GM23338 (cell line): Measurements from ENCODE around the gene CEP68. TPM values are rescaled to one million over a fixed set of nuclear protein-coding genes. Genes with fewer than 3 reads are reported as not detected.
A peak's percentile ranks its signal among the peaks of the same experiment; 100 is the strongest.

ENCODE experiments used
- ATAC-seq: fragments of 200-7000 bp; cut with Tn5 transposase; 3 replicates; pipeline ENCODE4 v1.9.1; 2020
- DNase-seq: peaks from one replicate; pipeline ENCODE4 v3.0.0-alpha.2; 2015; ENCODE audit warnings: low spot score
- H2AFZ ChIP-seq: fragments of 200-600 bp; sonication (generic); 2 replicates; pipeline ENCODE4 v1.8.0; 2016; ENCODE audit warnings: antibody characterized with exemption, mild to moderate bottlenecking, moderate library complexity
- H3F3A ChIP-seq: fragments of 200-600 bp; sonication (generic); replicated peaks from 2 replicates; pipeline ENCODE4 v1.8.0; 2017; ENCODE audit warnings: antibody characterized with exemption, mixed run types, low read depth
- H3K27ac ChIP-seq: fragments of 200-600 bp; sonication (generic); 2 replicates; pipeline ENCODE4 v1.6.1; 2016; ENCODE audit warnings: low read depth
- H3K27me3 ChIP-seq: fragments of 200-600 bp; sonication (generic); 2 replicates; pipeline ENCODE4 v1.8.0; 2016; ENCODE audit warnings: mild to moderate bottlenecking, mixed run types, moderate library complexity; ENCODE audit not compliant: insufficient read depth
- H3K36me3 ChIP-seq: fragments of 200-600 bp; sonication (generic); 2 replicates; pipeline ENCODE4 v1.8.0; 2016; ENCODE audit warnings: mild to moderate bottlenecking; ENCODE audit not compliant: insufficient read depth
- H3K4me1 ChIP-seq: fragments of 200-600 bp; sonication (generic); 2 replicates; pipeline ENCODE4 v1.8.0; 2016; ENCODE audit warnings: mild to moderate bottlenecking, moderate library complexity; ENCODE audit not compliant: insufficient read depth
- H3K4me2 ChIP-seq: fragments of 200-600 bp; sonication (generic); 2 replicates; pipeline ENCODE4 v1.7.1; 2017; ENCODE audit warnings: mixed run types
- H3K4me3 ChIP-seq: fragments of 200-600 bp; sonication (generic); 2 replicates; pipeline ENCODE4 v1.6.1; 2016; ENCODE audit warnings: mixed run types
- H3K79me2 ChIP-seq: fragments of 200-600 bp; sonication (generic); replicated peaks from 2 replicates; pipeline ENCODE4 v1.8.0; 2017; ENCODE audit warnings: mild to moderate bottlenecking; ENCODE audit not compliant: insufficient read depth
- H3K9me2 ChIP-seq: fragments of 200-600 bp; sonication (generic); 2 replicates; pipeline ENCODE4 v1.8.0; 2017; ENCODE audit not compliant: insufficient read depth
- H4K20me1 ChIP-seq: fragments of 200-600 bp; sonication (generic); replicated peaks from 2 replicates; pipeline ENCODE4 v1.8.0; 2017; ENCODE audit warnings: mild to moderate bottlenecking; ENCODE audit not compliant: insufficient read depth
- H3K27ac Mint-ChIP-seq: 2 replicates; pipeline ENCODE4 v1.8.0; 2020; ENCODE audit warnings: inconsistent platforms, mild to moderate bottlenecking, moderate library complexity, mixed read lengths
- H3K27me3 Mint-ChIP-seq: 3 replicates; pipeline ENCODE4 v1.8.0; 2022; ENCODE audit warnings: low read depth, mild to moderate bottlenecking, moderate library complexity, mixed read lengths, inconsistent platforms; ENCODE audit not compliant: insufficient read depth, poor library complexity
- H3K36me3 Mint-ChIP-seq: 3 replicates; pipeline ENCODE4 v1.8.0; 2021; ENCODE audit warnings: low read depth, mild to moderate bottlenecking, inconsistent platforms, moderate library complexity, mixed read lengths
- H3K4me1 Mint-ChIP-seq: 3 replicates; pipeline ENCODE4 v1.8.0; 2020; ENCODE audit warnings: mild to moderate bottlenecking, inconsistent platforms, mixed read lengths
- H3K4me3 Mint-ChIP-seq: 3 replicates; pipeline ENCODE4 v1.8.0; 2021; ENCODE audit warnings: moderate library complexity, mild to moderate bottlenecking, inconsistent platforms, mixed read lengths
- H3K9me3 Mint-ChIP-seq: 3 replicates; pipeline ENCODE4 v1.8.0; 2020; ENCODE audit warnings: moderate library complexity, mild to moderate bottlenecking, inconsistent platforms, mixed read lengths
- CREB1 ChIP-seq: fragments of 250-450 bp; sonication (Bioruptor Pico); IDR thresholded peaks from 2 replicates; pipeline ENCODE4 v1.5.0; 2020; ENCODE audit warnings: low read depth, mild to moderate bottlenecking, moderate library complexity
- CTCF ChIP-seq, 2 experiments: fragments of 200-600 bp in 1 of 2; sonication (generic) in 1 of 2; conservative IDR thresholded peaks; 2 replicates each; pipeline versions ENCODE4 v1.5.1 to v1.6.1; 2016 to 2017; ENCODE audit warnings: antibody characterized with exemption in 2 of 2, low read depth in 2 of 2, mild to moderate bottlenecking in 2 of 2, moderate library complexity in 1 of 2
- EZH2 ChIP-seq: fragments of 200-600 bp; sonication (generic); IDR thresholded peaks from one replicate; pipeline ENCODE4 v1.8.0; 2017; ENCODE audit warnings: antibody characterized with exemption, mild to moderate bottlenecking, low read depth; ENCODE audit not compliant: unreplicated experiment
- EZH2phosphoT487 ChIP-seq: fragments of 200-600 bp; sonication (generic); IDR thresholded peaks from one replicate; pipeline ENCODE4 v1.8.1; 2018; ENCODE audit warnings: antibody characterized with exemption; ENCODE audit not compliant: unreplicated experiment
- NANOG ChIP-seq: IDR thresholded peaks from 2 replicates; pipeline ENCODE4 v1.6.1; 2016; ENCODE audit warnings: antibody characterized with exemption, borderline replicate concordance
- POLR2AphosphoS5 ChIP-seq: IDR thresholded peaks from 2 replicates; pipeline ENCODE4 v1.6.1; 2016; ENCODE audit warnings: antibody characterized with exemption, low read depth
- STAT1 ChIP-seq: IDR thresholded peaks from one replicate; pipeline ENCODE4 v1.6.1; 2016; ENCODE audit warnings: antibody characterized with exemption; ENCODE audit not compliant: unreplicated experiment
- polyA plus RNA-seq: library from polyadenylated mRNA; unstranded; fragments of >200 nt; fragmentation: Nextera tagmentation; extraction: Ambion mirVana; gene quantifications from 2 replicates; pipeline ENCODE4 v1.2.1, GENCODE V29; 2016
- total RNA-seq: library from RNA; depleted of rRNA; stranded (reverse); fragments of >200 nt; shearing (Covaris generic); gene quantifications from 2 replicates; pipeline ENCODE4 v1.2.3, GENCODE V29; 2014
- TF ChIP-seq, protein P1 (sequence below): IDR thresholded peaks from 2 replicates; pipeline ENCODE4 v1.6.1; 2016; ENCODE audit warnings: antibody characterized with exemption
- TF ChIP-seq, protein P2 (sequence below): fragments of 250-450 bp; sonication (Bioruptor Pico); IDR thresholded peaks from 2 replicates; pipeline ENCODE4 v1.5.0; 2020; ENCODE audit warnings: mild to moderate bottlenecking, moderate library complexity

The CEP68 gene
- total and polyA plus RNA-seq, 2 experiments from 2014 or later: 13.0 to 24.4 TPM

- TF ChIP-seq, protein P1, sequence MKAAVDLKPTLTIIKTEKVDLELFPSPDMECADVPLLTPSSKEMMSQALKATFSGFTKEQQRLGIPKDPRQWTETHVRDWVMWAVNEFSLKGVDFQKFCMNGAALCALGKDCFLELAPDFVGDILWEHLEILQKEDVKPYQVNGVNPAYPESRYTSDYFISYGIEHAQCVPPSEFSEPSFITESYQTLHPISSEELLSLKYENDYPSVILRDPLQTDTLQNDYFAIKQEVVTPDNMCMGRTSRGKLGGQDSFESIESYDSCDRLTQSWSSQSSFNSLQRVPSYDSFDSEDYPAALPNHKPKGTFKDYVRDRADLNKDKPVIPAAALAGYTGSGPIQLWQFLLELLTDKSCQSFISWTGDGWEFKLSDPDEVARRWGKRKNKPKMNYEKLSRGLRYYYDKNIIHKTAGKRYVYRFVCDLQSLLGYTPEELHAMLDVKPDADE: no peak
- no peak for TF ChIP-seq EZH2
- no peak for TF ChIP-seq STAT1
- TF ChIP-seq EZH2phosphoT487: no peak
- no peak for TF ChIP-seq POLR2AphosphoS5
- TF ChIP-seq NANOG: no peak
Observed at GRCh38 chr2:65050931-65051330, 5.3 kb upstream of the CEP68 start (continued).

DNA sequence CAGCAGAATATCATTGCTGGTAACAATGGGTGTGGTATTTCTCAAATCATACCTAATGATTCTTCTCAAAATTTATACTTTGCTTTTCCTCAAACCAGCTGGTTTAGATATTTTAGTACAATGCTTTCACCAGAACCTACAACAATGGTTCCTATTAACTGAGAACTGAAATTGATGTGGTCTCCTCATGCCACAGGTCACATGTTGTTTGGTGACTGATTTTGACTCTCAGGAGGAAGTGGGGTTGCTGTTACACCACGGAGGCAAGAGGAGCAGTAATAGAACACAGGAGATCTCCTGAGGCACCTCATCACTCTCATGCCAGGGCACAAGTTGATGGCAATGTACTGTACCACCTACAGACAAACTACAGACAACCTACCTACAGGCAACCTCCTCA lies 3.0 kb upstream of the CEP68 start:
- H4K20me1 ChIP-seq: peaks cover 10% of the 10 kb centered on the region
- peaks cover 8% of the 10 kb centered on the region; the same call in 1 of the 2 replicates for H3K36me3 ChIP-seq
- peaks cover 24% of the 10 kb centered on the region for H3K4me1 ChIP-seq
- Mint-ChIP-seq H3K4me3 (no peak overlapping the region), H3K27ac (no peak overlapping the region), H3K36me3 (peaks cover 45% of the 10 kb centered on the region), H3K27me3 (peaks cover 11% of the 10 kb centered on the region), H3K4me1 (peaks cover 34% of the 10 kb centered on the region), H3K9me3 (peaks cover 12% of the 10 kb centered on the region)
- no peak overlapping the region for H3K27ac ChIP-seq
- H3K4me3 ChIP-seq: no peak overlapping the region
- H3K9me2 ChIP-seq: no peaks in the 10 kb centered on the region
- no peaks in the 10 kb centered on the region for H3F3A ChIP-seq
- TF ChIP-seq EZH2phosphoT487 (no peak), POLR2AphosphoS5 (no peak)
- no peaks in the 10 kb centered on the region for H3K27me3 ChIP-seq
- H3K79me2 ChIP-seq: peaks cover 24% of the 10 kb centered on the region
- DNase-seq (no peak), ATAC-seq (no peak)
- H2AFZ ChIP-seq: no peak overlapping the region
- H3K4me2 ChIP-seq: no peak overlapping the region

- peaks cover 40% of the 10 kb centered on the region for H3K79me2 ChIP-seq
- peak overlapping the region; percentile 92 for H3K4me3 Mint-ChIP-seq
- 0 out of 2 replicates have a peak, but pooled peaks cover 6% of the 10 kb centered on the region for H3K36me3 ChIP-seq
- H3K27ac Mint-ChIP-seq: no peak overlapping the region
- no peaks in the 10 kb centered on the region for H3F3A ChIP-seq
- peaks cover 32% of the 10 kb centered on the region for H3K36me3 Mint-ChIP-seq
- no peaks in the 10 kb centered on the region for H3K9me2 ChIP-seq
- H4K20me1 ChIP-seq: peaks cover 10% of the 10 kb centered on the region
- no peak overlapping the region for H2AFZ ChIP-seq
- TF ChIP-seq, protein P2, sequence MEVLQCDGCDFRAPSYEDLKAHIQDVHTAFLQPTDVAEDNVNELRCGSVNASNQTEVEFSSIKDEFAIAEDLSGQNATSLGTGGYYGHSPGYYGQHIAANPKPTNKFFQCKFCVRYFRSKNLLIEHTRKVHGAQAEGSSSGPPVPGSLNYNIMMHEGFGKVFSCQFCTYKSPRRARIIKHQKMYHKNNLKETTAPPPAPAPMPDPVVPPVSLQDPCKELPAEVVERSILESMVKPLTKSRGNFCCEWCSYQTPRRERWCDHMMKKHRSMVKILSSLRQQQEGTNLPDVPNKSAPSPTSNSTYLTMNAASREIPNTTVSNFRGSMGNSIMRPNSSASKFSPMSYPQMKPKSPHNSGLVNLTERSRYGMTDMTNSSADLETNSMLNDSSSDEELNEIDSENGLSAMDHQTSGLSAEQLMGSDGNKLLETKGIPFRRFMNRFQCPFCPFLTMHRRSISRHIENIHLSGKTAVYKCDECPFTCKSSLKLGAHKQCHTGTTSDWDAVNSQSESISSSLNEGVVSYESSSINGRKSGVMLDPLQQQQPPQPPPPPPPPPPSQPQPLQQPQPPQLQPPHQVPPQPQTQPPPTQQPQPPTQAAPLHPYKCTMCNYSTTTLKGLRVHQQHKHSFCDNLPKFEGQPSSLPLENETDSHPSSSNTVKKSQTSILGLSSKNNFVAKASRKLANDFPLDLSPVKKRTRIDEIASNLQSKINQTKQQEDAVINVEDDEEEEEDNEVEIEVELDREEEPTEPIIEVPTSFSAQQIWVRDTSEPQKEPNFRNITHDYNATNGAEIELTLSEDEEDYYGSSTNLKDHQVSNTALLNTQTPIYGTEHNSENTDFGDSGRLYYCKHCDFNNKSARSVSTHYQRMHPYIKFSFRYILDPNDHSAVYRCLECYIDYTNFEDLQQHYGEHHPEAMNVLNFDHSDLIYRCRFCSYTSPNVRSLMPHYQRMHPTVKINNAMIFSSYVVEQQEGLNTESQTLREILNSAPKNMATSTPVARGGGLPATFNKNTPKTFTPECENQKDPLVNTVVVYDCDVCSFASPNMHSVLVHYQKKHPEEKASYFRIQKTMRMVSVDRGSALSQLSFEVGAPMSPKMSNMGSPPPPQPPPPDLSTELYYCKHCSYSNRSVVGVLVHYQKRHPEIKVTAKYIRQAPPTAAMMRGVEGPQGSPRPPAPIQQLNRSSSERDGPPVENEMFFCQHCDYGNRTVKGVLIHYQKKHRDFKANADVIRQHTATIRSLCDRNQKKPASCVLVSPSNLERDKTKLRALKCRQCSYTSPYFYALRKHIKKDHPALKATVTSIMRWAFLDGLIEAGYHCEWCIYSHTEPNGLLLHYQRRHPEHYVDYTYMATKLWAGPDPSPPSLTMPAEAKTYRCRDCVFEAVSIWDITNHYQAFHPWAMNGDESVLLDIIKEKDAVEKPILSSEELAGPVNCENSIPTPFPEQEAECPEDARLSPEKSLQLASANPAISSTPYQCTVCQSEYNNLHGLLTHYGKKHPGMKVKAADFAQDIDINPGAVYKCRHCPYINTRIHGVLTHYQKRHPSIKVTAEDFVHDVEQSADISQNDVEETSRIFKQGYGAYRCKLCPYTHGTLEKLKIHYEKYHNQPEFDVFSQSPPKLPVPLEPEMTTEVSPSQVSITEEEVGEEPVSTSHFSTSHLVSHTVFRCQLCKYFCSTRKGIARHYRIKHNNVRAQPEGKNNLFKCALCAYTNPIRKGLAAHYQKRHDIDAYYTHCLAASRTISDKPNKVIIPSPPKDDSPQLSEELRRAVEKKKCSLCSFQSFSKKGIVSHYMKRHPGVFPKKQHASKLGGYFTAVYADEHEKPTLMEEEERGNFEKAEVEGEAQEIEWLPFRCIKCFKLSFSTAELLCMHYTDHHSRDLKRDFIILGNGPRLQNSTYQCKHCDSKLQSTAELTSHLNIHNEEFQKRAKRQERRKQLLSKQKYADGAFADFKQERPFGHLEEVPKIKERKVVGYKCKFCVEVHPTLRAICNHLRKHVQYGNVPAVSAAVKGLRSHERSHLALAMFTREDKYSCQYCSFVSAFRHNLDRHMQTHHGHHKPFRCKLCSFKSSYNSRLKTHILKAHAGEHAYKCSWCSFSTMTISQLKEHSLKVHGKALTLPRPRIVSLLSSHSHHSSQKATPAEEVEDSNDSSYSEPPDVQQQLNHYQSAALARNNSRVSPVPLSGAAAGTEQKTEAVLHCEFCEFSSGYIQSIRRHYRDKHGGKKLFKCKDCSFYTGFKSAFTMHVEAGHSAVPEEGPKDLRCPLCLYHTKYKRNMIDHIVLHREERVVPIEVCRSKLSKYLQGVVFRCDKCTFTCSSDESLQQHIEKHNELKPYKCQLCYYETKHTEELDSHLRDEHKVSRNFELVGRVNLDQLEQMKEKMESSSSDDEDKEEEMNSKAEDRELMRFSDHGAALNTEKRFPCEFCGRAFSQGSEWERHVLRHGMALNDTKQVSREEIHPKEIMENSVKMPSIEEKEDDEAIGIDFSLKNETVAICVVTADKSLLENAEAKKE (CRISPR knock-in tag): no peak
- TF ChIP-seq EZH2: no peak
- TF ChIP-seq CREB1 (CRISPR knock-in tag): no peak
- TF ChIP-seq CTCF (conservative IDR thresholded peaks at IDR 0.05; ENCODE audit: low read depth in 2 of 2): no peak
- no peak overlapping the region for H3K27ac ChIP-seq
- ATAC-seq (no peak), DNase-seq (no peak)
- H3K4me3 ChIP-seq: peak overlapping the region; percentile 83; the same call in 1 of the 2 replicates
- H3K4me1 ChIP-seq: peaks cover 14% of the 10 kb centered on the region
- peak overlapping the region; percentile 84 for H3K4me2 ChIP-seq
- H3K9me3 Mint-ChIP-seq: no peaks in the 10 kb centered on the region; the same call in 2 of the 3 replicates
- peaks cover 31% of the 10 kb centered on the region for H3K4me1 Mint-ChIP-seq
- H3K27me3 Mint-ChIP-seq: peaks cover 8% of the 10 kb centered on the region
- no peaks in the 10 kb centered on the region for H3K27me3 ChIP-seq
Observed at GRCh38 chr2:65054749-65055421, 1.3 kb upstream of the CEP68 start.
